ENCODE results near the gene PTAFR.

Gene PTAFR

DNA sequence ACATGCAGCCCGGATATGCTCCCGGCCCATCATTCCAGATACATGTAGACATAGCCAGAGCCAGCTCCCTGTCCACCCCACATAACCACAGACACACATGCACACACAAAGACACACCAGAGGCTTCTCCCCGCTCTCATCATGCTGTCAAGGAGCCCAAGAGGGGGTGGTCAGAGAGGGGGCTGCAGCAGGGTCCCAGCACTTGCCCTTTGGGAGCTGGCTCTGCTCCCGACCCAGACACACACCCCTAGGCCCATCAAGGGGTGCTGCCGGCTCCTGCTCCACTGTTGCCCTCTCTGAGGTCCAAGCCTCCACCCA, 2.6 kb downstream of the PTAFR start:
- no peak overlapping the region for H3K4me3 ChIP-seq (ENCODE audit: low read depth, low read length)
- DNase-seq (ENCODE audit: low read depth) = no peak
- TF ChIP-seq, protein P1, sequence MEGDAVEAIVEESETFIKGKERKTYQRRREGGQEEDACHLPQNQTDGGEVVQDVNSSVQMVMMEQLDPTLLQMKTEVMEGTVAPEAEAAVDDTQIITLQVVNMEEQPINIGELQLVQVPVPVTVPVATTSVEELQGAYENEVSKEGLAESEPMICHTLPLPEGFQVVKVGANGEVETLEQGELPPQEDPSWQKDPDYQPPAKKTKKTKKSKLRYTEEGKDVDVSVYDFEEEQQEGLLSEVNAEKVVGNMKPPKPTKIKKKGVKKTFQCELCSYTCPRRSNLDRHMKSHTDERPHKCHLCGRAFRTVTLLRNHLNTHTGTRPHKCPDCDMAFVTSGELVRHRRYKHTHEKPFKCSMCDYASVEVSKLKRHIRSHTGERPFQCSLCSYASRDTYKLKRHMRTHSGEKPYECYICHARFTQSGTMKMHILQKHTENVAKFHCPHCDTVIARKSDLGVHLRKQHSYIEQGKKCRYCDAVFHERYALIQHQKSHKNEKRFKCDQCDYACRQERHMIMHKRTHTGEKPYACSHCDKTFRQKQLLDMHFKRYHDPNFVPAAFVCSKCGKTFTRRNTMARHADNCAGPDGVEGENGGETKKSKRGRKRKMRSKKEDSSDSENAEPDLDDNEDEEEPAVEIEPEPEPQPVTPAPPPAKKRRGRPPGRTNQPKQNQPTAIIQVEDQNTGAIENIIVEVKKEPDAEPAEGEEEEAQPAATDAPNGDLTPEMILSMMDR (IDR thresholded peaks at IDR 0.05; ENCODE audit: control insufficient read depth, extremely low read depth, insufficient read depth) = no peak

DNA sequence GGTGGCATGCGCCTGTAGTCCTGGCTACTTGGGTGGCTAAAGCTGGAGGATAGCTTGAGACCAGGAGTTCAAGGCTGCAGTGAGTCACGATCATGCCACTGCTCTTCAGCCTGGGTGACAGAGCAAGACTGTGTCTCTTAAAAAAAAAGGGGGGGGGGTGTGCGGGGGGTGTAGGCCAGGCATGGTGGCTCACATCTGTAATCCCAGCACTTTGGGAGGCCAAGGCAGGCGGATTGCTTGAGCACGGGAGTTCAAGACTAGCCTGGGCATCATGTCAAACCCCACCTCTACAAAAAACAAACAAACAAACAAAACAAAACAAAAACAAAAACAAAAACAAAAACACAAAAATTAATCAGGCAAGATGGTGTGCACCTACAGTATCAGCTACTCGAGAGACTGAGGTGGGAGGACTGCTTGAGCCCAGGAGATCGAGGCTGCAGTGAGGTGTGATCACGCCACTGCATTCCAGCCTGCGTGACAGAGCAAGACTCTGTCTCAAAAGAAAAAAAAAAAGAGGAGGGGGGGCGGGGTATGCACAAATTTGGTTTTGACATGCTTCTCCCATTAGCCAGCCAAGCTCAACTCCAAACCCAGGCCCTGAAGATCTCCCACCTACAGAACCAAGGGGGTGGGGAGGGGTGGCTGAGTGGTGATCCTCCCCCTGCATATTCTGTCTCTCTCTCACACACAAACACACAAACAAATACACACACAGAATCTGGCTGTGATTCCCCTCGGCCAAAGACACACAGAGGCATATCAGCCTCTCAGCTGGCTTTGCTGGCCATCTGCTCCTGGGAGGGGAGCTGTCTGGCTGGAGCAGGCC, 3.1 kb downstream of the PTAFR start:
- TF ChIP-seq, protein P1 (IDR thresholded peaks at IDR 0.05; ENCODE audit: control insufficient read depth, extremely low read depth, insufficient read depth) = no peak
- no peak overlapping the region for H3K4me3 ChIP-seq (ENCODE audit: low read depth, low read length)
- DNase-seq (ENCODE audit: low read depth) = no peak

DNA sequence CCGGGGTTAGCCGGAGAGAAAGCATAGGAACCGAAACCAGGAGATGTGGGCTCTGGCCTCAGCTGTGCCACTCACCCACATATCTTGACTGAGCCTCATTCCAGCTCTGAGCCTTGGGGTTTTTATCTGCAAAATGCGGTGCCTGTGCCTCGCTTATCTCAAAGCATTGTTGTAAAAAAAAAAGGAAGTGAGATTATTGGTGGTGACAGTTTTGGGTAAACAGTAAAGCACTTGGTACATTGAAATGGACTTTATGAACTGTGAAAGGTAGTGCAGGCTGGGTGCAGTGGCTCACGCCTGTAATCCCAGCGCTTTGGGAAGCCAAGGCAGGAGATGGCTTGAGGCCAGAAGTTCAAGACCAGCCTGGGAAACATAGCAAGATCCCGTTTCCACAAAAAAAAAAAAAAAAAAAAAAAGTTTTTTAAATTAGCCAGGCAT, 3.8 kb downstream of the PTAFR start:
- no peak overlapping the region for H3K4me3 ChIP-seq (ENCODE audit: low read depth, low read length)
- peak; percentile 43 for DNase-seq (ENCODE audit: low read depth)
- TF ChIP-seq, protein P1 (IDR thresholded peaks at IDR 0.05; ENCODE audit: control insufficient read depth, extremely low read depth, insufficient read depth) = no peak

DNA sequence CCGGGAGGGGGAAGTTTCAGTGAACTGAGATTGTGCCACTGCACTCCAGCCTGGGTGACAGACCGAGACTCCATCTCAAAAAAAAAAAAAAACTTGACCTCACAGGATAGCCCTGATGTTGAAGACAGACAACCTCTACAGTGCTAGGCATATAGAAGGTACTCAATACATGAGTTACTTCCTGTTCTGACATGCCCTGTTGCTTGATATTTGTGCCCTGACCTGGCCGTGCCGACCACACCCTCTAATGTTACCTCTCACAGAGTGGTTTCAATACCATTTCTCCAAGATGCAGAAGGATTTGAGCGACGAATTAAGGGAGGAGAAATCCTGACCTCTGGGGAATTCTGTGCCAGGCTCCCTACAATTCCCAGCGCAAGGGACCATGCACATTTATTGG, 5.2 kb downstream of the PTAFR start:
- TF ChIP-seq, protein P1 (IDR thresholded peaks at IDR 0.05; ENCODE audit: control insufficient read depth, extremely low read depth, insufficient read depth) = no peak
- no peak overlapping the region for H3K4me3 ChIP-seq (ENCODE audit: low read depth, low read length)
- DNase-seq (ENCODE audit: low read depth) = no peak

- TF ChIP-seq, protein P1 (IDR thresholded peaks at IDR 0.05; ENCODE audit: control insufficient read depth, extremely low read depth, insufficient read depth) = no peak
- H3K4me3 ChIP-seq (ENCODE audit: low read depth, low read length) = no peak overlapping the region
- DNase-seq (ENCODE audit: low read depth) = peak; percentile 39
These were observed 6.4 kb downstream of the PTAFR start for GRCh38 chr1:28170001-28170596.

DNA sequence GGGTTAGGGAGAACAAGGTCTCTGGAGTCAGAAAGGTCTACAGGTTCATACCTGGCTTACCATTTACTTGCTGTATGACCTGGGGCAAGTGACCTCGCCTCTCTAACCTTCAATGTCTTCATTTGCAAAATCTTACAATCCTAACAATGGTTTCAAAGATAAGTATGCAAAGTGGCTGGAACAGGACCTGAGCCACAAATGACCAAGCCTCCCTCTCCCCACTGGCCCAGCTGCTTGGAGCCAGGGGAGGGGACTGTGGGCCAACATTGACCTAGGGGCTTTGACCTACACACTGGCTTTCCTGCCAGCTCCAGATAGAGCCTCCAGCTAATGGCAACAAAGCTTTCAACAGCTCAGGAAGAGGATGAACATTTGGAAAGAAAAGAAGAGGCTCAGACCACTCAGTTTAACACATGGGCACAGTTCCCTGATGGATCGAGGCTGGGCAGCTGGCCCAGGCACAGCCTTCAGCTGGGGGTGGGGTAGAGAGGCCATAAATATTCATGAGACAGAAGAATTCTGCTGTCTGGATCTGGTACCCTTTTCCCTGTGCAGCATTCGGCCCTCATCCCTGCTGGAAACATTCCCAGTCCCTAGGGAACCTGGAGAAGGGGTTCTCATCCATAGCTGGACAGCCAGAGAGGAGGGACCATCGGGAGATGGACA, 12.9 kb downstream of the PTAFR start:
- H3K4me3 ChIP-seq (ENCODE audit: low read depth, low read length) = no peak overlapping the region
- TF ChIP-seq, protein P1 (IDR thresholded peaks at IDR 0.05; ENCODE audit: control insufficient read depth, extremely low read depth, insufficient read depth) = no peak
- DNase-seq (ENCODE audit: low read depth) = no peak
